HepG2 (cell line): ENCODE results near the gene GRAMD1B. TPM values are rescaled to one million over a fixed set of nuclear protein-coding genes. Genes with fewer than 3 reads are reported as not detected.

Experiments
- ATAC-seq: fragments of 200-7000 bp; cut with Tn5 transposase; 3 replicates; pipeline ENCODE4 v1.9.1; 2020; ENCODE audit warnings: mild to moderate bottlenecking, moderate library complexity
- BruUV-seq: library from RNA; stranded (reverse); fragments of 400-500 nt; replicated peaks from 2 replicates; lab custom pipeline; 2021; lab: Mats Ljungman, UMichigan
- CTCF ChIA-PET: fragments of 300-600 bp; formaldehyde crosslinking; extraction: SDS; loops from one replicate; lab custom pipeline; 2021; ENCODE audit warnings: low total read pairs, inconsistent platforms, low intra/inter-chr PET ratio; lab: Yijun Ruan, JAX
- POLR2A ChIA-PET: fragments of 350-600 bp; sonication (Branson Sonifier 250); formaldehyde crosslinking; loops from one replicate; lab custom pipeline; 2020; ENCODE audit warnings: antibody characterized with exemption, inconsistent platforms; lab: Yijun Ruan, JAX
- DNase-seq: peaks from one replicate; pipeline ENCODE4 v3.0.0-alpha.2; 2015; ENCODE audit warnings: low spot score
- FAIRE-seq: peaks from 3 replicates; lab custom pipeline; 2011; peaks lifted over from hg19 to GRCh38; lab: Jason Lieb, UNC
- H2AFZ ChIP-seq: one replicate; pipeline ENCODE4 v1.6.1; 2011; ENCODE audit warnings: low read length, inconsistent platforms
- H3K27ac ChIP-seq: fragments of 300-600 bp; 3 replicates; pipeline ENCODE4 v1.8.0; 2011; ENCODE audit warnings: mixed run types, mild to moderate bottlenecking, mixed read lengths, low read length, inconsistent platforms; ENCODE audit not compliant: insufficient read depth; ENCODE audit errors: extremely low read length
- H3K27me3 ChIP-seq, 2 experiments: fragments of 200-600 bp in 1 of 2; 2 replicates in 1 of 2; 3 replicates in 1 of 2; pipeline versions ENCODE4 v1.6.0 to v1.8.0; 2011; ENCODE audit warnings: low read length in 2 of 2, mild to moderate bottlenecking in 2 of 2, moderate library complexity in 2 of 2, inconsistent platforms in 1 of 2; ENCODE audit not compliant: insufficient read depth in 2 of 2, control insufficient read depth in 1 of 2
- H3K36me3 ChIP-seq, 2 experiments: fragments of 200-600 bp in 1 of 2; replicated peaks in 1 of 2; 2 replicates in 1 of 2; 3 replicates in 1 of 2; pipeline versions ENCODE4 v1.5.1 to v1.8.0; 2011; ENCODE audit warnings: low read length in 2 of 2, inconsistent platforms in 1 of 2; ENCODE audit not compliant: insufficient read depth in 2 of 2, control insufficient read depth in 1 of 2
- H3K4me1 ChIP-seq: 2 replicates; pipeline ENCODE4 v1.5.1; 2012; ENCODE audit warnings: low read length, inconsistent platforms; ENCODE audit not compliant: insufficient read depth
- H3K4me2 ChIP-seq: 2 replicates; pipeline ENCODE4 v1.6.0; 2011; ENCODE audit warnings: low read depth, low read length, inconsistent platforms
- H3K4me3 ChIP-seq, 3 experiments: fragments of 200-600 bp in 1 of 3; sonication (generic), shearing (Covaris generic) in 1 of 3; replicated peaks in 1 of 3; 2 replicates each; pipeline ENCODE4 v1.5.1; 2011 to 2016; ENCODE audit warnings: low read length in 3 of 3, inconsistent platforms in 2 of 3, low read depth in 2 of 3, mild to moderate bottlenecking in 2 of 3, control low read depth in 1 of 3, mixed read lengths in 1 of 3; ENCODE audit not compliant: insufficient read depth in 1 of 3
- H3K79me2 ChIP-seq: one replicate; pipeline ENCODE4 v1.6.1; 2011; ENCODE audit warnings: low read length, inconsistent platforms; ENCODE audit not compliant: insufficient read depth
- H3K9ac ChIP-seq: 2 replicates; pipeline ENCODE4 v1.6.0; 2011; ENCODE audit warnings: mild to moderate bottlenecking, low read depth, low read length, inconsistent platforms; ENCODE audit not compliant: insufficient read depth
- H3K9me3 ChIP-seq: 2 replicates; pipeline ENCODE4 v1.5.1; 2012; ENCODE audit warnings: mild to moderate bottlenecking, low read length
- H4K20me1 ChIP-seq: 2 replicates; pipeline ENCODE4 v1.6.0; 2011; ENCODE audit warnings: inconsistent platforms, mild to moderate bottlenecking, low read length, moderate library complexity; ENCODE audit not compliant: insufficient read depth
- MTA3 ChIP-seq: sonication (generic); formaldehyde crosslinking; IDR thresholded peaks from 2 replicates; pipeline ENCODE4 v1.4.0; 2020; ENCODE audit warnings: missing genetic modification reagents
- ZNF563 ChIP-seq: sonication (generic); formaldehyde crosslinking; IDR thresholded peaks from 2 replicates; pipeline ENCODE4 v1.8.0; 2022; ENCODE audit warnings: mild to moderate bottlenecking, moderate library complexity, missing genetic modification reagents
- ZNF772 ChIP-seq: sonication (generic); formaldehyde crosslinking; IDR thresholded peaks from 2 replicates; pipeline ENCODE4 v1.5.0; 2020; ENCODE audit warnings: mild to moderate bottlenecking, missing genetic modification reagents
- WGBS: methylation state at CpG from one replicate; pipeline ENCODE4 v1.1.6; 2017; ENCODE audit warnings: low lambda C conversion rate; 5-methylcytosine and 5-hydroxymethylcytosine counted together
- in situ Hi-C: cut with HindIII; loops from 2 replicates; pipeline ENCODE4 v1.10.0; 2017; ENCODE audit warnings: low pct_unique_long_range_greater_than_20kb; ENCODE audit not compliant: extremely low pct_ligation_motif_present
- intact Hi-C: fragments of 100-400 bp; cut with micrococcal nuclease; formaldehyde crosslinking; loops from one replicate; pipeline ENCODE4 v1.10.0; 2022; ENCODE audit not compliant: unreplicated experiment
- polyA plus RNA-seq, 8 experiments: library from polyadenylated mRNA; depleted of rRNA in 3 of 8; stranded (reverse) in 7 of 8; unstranded in 1 of 8; fragments of >200 nt; fragmentation: Illumina TruSeq in 4 of 8; extraction: Trizol in 4 of 8; gene quantifications; 2 replicates each; pipeline versions ENCODE4 v1.2.1 to v1.2.3, GENCODE V29; 2011 to 2016; ENCODE audit warnings: low read depth in 4 of 8, missing spikeins in 1 of 8, mixed read lengths in 1 of 8; ENCODE audit not compliant: insufficient read depth in 1 of 8
- total RNA-seq, 5 experiments: library from RNA; depleted of rRNA; stranded (reverse); fragments of >200 nt; fragmentation: Illumina TruSeq; extraction: Trizol; gene quantifications; 2 replicates each; pipeline ENCODE4 v1.2.3, GENCODE V29; 2016; ENCODE audit warnings: low read depth in 1 of 5
- TF ChIP-seq, protein P1 (sequence below): sonication (generic); formaldehyde crosslinking; IDR thresholded peaks from 2 replicates; pipeline ENCODE4 v1.9.0; 2021; ENCODE audit warnings: missing genetic modification reagents, mild to moderate bottlenecking, borderline replicate concordance
- TF ChIP-seq, protein P2 (sequence below), 2 experiments: IDR thresholded peaks; 2 replicates each; pipeline ENCODE4 v1.6.1; 2011 to 2012; ENCODE audit warnings: low read length in 2 of 2, borderline replicate concordance in 1 of 2, low read depth in 1 of 2, mild to moderate bottlenecking in 1 of 2, moderate library complexity in 1 of 2
- TF ChIP-seq, protein P3 (sequence below): sonication (generic); formaldehyde crosslinking; conservative IDR thresholded peaks from 2 replicates; pipeline ENCODE4 v1.8.0; 2022; ENCODE audit warnings: low read depth, missing genetic modification reagents

Gene GRAMD1B
- total and polyA plus RNA-seq, 2 of the 13 experiments (the other 11 are each of a cell fraction or from before 2014, with no cell fraction given) = 0.12 TPM; not detected in 1

DNA sequence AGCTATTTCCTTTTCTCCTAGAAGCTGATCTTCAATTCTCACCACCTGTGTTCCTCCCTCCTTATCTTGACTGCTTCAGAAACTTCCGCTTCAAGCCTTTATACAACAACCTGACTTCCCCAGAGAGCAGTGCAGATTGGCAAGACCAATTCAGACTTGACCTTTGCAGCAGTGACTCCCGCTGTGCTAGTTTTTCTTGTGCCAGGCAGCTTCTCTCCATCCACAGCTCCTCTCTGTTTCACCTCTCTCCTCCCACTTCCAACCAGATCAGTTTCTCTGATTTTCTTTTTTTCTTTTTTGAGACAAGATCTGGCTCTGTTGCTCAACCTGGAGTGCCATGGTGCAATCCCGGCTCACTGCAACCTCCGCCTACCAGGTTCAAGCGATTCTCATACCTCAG lies 74.3 kb downstream of the GRAMD1B start:
- ATAC-seq (no peak), FAIRE-seq (no peak), DNase-seq (no peak)
- TF ChIP-seq MTA3 (CRISPR knock-in tag) (no peak), ZNF772 (no peak), ZNF563 (CRISPR knock-in tag) (no peak)
- TF ChIP-seq, protein P1, sequence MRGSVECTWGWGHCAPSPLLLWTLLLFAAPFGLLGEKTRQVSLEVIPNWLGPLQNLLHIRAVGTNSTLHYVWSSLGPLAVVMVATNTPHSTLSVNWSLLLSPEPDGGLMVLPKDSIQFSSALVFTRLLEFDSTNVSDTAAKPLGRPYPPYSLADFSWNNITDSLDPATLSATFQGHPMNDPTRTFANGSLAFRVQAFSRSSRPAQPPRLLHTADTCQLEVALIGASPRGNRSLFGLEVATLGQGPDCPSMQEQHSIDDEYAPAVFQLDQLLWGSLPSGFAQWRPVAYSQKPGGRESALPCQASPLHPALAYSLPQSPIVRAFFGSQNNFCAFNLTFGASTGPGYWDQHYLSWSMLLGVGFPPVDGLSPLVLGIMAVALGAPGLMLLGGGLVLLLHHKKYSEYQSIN (CRISPR knock-in tag) = no peak
- TF ChIP-seq, protein P2, sequence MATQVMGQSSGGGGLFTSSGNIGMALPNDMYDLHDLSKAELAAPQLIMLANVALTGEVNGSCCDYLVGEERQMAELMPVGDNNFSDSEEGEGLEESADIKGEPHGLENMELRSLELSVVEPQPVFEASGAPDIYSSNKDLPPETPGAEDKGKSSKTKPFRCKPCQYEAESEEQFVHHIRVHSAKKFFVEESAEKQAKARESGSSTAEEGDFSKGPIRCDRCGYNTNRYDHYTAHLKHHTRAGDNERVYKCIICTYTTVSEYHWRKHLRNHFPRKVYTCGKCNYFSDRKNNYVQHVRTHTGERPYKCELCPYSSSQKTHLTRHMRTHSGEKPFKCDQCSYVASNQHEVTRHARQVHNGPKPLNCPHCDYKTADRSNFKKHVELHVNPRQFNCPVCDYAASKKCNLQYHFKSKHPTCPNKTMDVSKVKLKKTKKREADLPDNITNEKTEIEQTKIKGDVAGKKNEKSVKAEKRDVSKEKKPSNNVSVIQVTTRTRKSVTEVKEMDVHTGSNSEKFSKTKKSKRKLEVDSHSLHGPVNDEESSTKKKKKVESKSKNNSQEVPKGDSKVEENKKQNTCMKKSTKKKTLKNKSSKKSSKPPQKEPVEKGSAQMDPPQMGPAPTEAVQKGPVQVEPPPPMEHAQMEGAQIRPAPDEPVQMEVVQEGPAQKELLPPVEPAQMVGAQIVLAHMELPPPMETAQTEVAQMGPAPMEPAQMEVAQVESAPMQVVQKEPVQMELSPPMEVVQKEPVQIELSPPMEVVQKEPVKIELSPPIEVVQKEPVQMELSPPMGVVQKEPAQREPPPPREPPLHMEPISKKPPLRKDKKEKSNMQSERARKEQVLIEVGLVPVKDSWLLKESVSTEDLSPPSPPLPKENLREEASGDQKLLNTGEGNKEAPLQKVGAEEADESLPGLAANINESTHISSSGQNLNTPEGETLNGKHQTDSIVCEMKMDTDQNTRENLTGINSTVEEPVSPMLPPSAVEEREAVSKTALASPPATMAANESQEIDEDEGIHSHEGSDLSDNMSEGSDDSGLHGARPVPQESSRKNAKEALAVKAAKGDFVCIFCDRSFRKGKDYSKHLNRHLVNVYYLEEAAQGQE (IDR thresholded peaks at IDR 0.05; ENCODE audit: borderline replicate concordance in 1 of 2, low read depth in 1 of 2, low read length in 2 of 2) = no peak
- TF ChIP-seq, protein P3, sequence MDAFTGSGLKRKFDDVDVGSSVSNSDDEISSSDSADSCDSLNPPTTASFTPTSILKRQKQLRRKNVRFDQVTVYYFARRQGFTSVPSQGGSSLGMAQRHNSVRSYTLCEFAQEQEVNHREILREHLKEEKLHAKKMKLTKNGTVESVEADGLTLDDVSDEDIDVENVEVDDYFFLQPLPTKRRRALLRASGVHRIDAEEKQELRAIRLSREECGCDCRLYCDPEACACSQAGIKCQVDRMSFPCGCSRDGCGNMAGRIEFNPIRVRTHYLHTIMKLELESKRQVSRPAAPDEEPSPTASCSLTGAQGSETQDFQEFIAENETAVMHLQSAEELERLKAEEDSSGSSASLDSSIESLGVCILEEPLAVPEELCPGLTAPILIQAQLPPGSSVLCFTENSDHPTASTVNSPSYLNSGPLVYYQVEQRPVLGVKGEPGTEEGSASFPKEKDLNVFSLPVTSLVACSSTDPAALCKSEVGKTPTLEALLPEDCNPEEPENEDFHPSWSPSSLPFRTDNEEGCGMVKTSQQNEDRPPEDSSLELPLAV = no peak
- BruUV-seq = no TSS peak
- intact Hi-C loops (no loop called here), in situ Hi-C loops (no loop called here)
- H3K4me2 ChIP-seq = no peak overlapping the region
- 20% methylated on average over 5 of the region's 5 CpGs for WGBS
- no peak overlapping the region for H3K4me3 ChIP-seq
- H3K27me3 ChIP-seq = peaks cover 0 to 5% of the 10 kb centered on the region in 2 experiments; a peak in 3 of 5 replicates
- H2AFZ ChIP-seq = no peak overlapping the region
- H3K9me3 ChIP-seq = no peaks in the 10 kb centered on the region
- H3K9ac ChIP-seq = no peak overlapping the region
- H3K4me1 ChIP-seq = no peaks in the 10 kb centered on the region
- ChIA-PET POLR2A (no interaction called here), CTCF (no interaction called here)
- H3K27ac ChIP-seq = no peak overlapping the region
- no peaks in the 10 kb centered on the region for H3K79me2 ChIP-seq
- no peaks in the 10 kb centered on the region for H3K36me3 ChIP-seq
- no peaks in the 10 kb centered on the region for H4K20me1 ChIP-seq
